Measurements from ENCODE around the gene ST3GAL3. TPM values are rescaled to one million over a fixed set of nuclear protein-coding genes. Genes with fewer than 3 reads are reported as not detected.

ST3GAL3 gene
- total RNA-seq, 1 donor from 2014 or later: 9.9 TPM

GRCh38 chr1:43913051-43913501, 205.7 kb downstream of the ST3GAL3 start:
- DNase-seq (ENCODE audit: low read depth in 2 of 2): no peak

- no peak for DNase-seq (ENCODE audit: low read depth in 2 of 2)
These were observed 206.5 kb downstream of the ST3GAL3 start for GRCh38 chr1:43913666-43914360.

GRCh38 chr1:43914576-43915525, 207.5 kb downstream of the ST3GAL3 start:
- DNase-seq (ENCODE audit: low read depth in 2 of 2): no peak

- no peak for DNase-seq (ENCODE audit: low read depth in 2 of 2)
These were observed 212.6 kb downstream of the ST3GAL3 start for GRCh38 chr1:43919906-43920305.

DNA sequence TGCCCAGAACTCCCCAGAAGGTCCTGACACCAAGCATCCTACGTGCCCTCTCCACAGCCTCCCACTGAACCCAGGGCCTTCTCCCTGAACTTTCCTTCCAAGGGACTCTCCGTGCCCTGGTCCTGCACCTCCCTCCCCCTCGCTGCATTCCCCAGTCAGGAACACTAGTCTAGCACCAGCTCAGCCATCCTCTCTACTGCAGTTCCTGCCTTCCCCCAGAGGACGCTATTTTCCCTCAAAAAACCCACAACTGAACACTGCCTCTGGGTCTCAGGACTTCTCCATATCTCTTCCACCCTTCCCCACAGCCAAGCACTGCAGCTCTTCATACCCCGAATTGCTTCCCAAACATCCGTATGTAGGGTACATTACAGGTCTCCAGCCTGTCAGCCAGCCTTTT, 213.7 kb downstream of the ST3GAL3 start:
- no peak for DNase-seq (ENCODE audit: low read depth in 2 of 2)

DNA sequence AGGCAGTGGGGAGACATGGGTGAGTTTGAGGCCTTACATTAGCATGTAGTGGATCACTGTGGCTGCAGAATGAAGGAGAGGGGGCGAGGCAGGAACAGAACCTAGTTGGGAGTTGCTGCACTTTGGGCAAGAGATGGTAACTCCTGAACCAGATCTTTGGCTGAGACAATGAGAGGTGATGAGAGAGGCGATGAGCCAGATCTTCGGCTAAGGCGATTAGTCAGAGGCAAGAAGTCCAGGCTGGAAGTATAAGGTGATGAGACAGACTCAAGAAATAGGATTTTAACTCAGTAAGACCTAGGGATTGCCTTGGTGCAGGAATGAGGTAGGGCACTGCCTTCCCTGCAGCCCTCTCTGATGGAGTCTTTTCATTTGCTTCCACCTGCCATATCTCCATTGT, 217.2 kb downstream of the ST3GAL3 start:
- DNase-seq (ENCODE audit: low read depth in 2 of 2): no peak

GRCh38 chr1:43925846-43926245, 218.5 kb downstream of the ST3GAL3 start:
- no peak for DNase-seq (ENCODE audit: low read depth in 2 of 2)

DNA sequence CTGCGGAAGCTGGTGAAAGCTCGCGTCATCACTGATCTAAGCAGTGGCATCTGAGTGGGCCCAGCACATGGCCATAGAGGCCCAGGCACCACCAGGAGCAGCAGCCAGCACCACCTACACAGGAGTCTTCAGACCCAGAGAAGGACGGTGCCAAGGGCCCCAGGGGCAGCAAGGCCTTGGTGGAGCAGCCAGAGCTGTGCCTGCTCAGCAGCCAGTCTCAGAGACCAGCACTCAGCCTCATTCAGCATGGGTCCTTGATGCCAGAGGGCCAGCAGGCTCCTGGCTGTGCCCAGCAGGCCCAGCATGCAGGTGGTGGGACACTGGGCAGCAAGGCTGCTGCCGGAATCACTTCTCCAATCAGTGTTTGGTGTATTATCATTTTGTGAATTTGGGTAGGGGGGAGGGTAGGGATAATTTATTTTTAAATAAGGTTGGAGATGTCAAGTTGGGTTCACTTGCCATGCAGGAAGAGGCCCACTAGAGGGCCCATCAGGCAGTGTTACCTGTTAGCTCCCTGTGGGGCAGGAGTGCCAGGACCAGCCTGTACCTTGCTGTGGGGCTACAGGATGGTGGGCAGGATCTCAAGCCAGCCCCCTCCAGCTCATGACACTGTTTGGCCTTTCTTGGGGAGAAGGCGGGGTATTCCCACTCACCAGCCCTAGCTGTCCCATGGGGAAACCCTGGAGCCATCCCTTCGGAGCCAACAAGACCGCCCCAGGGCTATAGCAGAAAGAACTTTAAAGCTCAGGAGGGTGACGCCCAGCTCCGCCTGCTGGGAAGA, 223.0 kb downstream of the ST3GAL3 start:
- peak in 1 of 2 donors; percentile 37 for DNase-seq (ENCODE audit: low read depth in 2 of 2)

DNA sequence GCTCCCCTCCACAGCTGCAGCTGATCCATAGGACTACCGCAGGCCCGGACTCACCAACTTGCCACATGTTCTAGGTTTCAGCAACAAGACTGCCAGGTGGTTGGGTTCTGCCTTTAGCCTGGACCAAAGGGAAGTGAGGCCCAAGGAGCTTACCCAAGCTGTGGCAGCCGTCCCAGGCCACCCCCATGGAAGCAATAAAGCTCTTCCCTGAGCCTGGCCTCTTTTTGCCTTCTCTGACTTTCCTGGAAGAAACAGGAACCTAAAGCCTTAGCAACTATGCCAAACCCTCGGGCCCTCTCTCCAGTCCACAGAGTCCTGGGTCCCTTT, 223.6 kb downstream of the ST3GAL3 start:
- DNase-seq (ENCODE audit: low read depth in 2 of 2): no peak

DNA sequence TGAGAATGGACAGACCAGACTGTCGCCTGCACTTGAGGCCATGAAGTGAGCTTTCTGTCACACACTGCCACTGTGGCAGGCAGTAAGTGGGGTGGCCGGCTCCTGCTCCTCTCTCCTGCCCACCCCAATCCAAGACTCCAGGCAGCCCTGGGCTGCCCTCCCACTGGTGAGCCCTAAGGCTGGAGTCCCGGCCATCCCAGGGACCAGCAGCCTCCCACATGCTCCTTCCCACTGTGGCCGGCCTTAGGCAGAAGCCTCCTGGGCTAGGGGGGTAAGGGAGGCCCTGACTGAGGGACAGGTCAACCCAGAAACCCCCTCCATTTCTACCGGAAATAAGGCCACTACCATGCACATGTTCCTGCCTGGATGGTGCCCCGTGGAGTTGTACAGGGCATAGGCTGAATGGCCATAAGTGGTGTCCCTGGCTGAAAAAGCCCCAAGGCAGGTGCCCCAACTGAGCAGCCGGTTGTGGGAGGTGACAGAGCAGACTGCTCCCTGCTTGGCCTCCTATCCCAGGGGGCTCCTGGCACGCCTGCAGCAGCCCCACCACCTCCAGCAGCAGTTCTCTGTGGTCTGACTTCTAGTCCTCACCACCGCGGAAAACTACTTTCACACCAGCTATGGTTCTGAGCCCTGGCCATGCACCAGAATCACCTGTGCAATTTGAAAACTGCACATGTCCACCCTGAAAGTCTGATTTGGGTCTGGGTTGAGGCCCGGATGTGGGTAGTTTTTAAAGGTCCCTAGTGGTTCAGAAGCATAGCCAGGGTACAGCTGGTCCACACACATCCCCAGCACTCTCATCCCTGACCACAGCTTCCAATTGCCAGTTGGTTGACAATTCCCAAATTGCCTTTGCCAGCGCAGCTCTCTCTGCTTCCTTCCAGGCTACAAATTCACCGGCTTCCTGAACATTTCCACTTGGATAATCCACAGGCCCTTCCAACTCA, 224.7 kb downstream of the ST3GAL3 start:
- no peak for DNase-seq (ENCODE audit: low read depth in 2 of 2)

DNA sequence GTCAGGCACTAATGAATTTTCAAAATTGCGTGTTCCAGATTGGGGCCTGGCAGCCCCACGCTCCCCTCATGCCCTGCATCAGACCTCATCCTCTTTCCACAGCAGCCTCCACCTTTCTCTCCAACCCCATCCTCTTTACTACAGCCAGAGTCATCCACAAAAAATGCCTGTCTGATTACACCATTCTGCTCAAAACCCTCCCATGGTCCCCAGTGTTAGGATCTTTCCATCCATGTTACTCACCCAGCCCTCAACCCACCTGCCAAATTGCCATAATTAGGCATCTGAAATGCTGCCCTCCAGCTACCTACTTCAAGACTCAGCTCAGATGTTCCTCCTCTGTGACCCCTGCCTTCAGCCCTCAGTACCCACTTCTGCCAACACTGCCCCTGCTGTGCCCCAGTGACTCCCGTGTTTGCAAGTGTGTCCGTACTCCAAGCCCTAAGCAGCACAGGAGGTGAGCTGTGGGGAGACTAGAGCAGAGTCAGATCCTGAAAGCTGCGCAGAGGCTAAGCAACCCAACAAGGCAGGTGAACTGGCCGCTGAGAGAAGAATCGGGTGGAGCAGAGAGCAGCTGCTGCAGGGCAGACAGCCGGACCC, 225.6 kb downstream of the ST3GAL3 start:
- no peak for DNase-seq (ENCODE audit: low read depth in 2 of 2)

DNA sequence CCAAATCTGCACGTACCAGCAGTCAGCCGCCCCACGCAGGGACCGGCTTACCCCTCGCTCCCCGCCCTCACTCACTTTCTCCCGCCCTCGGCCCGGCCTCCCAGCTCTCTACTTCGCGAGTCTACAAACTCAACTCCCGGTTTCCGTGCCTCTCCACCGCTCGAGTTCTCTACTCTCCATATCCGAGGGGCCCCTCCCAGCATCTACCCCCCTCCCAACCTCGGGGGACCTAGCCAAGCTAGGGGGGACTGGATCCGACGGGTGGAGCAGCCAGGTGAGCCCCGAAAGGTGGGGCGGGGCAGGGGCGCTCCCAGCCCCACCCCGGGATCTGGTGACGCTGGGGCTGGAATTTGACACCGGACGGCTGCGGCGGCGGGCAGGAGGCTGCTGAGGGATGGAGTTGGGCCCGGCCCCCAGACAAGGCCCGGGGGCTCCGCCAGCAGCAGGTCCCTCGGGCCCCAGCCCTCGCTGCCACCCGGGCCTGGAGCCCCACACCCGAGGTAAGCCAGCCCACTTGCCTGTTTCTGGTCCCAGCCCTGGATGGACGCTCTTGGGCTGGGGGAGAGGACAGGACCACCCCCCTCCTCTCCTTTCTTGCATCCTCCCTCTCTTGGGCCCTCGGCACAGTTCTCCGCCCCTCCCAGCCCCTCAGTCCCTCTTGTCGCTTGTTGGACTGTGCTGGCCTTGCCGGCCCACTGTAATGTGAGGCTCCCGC, 226.2 kb downstream of the ST3GAL3 start, which contains the start of gene ARTN:
Gene ARTN, plus strand, starts transcription at position 416 of the 715 bp plus-strand sequence. CDS start 1,856 bp downstream, outside the sequence.
- DNase-seq (ENCODE audit: low read depth in 2 of 2): no peak

DNA sequence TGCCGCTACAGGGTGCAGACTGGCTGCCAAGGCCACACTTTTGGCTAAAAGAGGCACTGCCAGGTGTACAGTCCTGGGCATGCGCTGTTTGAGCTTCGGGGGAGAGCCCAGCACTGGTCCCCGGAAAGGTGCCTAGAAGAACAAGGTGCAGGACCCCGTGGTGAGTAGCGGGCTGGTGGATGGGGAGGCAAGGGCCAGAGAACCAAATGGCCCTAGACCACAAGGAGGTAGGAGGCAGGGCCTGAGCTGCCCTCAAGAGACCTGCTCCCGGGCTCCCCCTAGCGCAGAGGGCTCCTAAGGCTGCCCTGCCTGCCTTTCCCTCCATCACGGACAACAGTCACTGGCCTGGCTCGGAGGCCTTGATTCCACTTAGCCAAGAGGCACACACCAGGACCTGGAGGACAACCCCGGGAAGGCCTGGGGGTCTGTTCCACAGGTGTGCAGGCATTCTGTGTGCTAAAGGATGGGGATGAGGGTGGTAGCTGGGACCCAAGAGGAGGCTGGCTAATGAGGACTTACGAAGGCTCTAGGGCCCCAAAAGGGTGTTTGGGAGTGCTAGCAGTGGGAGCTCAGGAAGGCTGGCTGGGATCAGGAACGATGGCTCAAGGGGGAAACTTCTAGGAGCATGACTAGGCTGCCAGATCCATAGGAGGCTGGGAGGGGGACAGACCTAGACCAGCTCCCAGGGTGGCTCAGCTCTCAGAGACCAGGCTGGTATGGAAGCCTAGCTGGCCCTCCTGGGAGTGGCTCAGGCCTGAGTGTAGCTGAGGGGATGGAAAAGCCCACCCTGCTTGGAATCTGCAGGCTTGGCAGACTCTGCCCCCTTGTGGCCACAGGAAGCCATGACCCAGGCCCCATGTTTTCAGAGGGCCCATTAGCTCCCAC, 227.0 kb downstream of the ST3GAL3 start:
- peak; percentile 53 to 69 for DNase-seq (ENCODE audit: low read depth in 2 of 2)

GRCh38 chr1:43934986-43935324, 227.6 kb downstream of the ST3GAL3 start:
- no peak for DNase-seq (ENCODE audit: low read depth in 2 of 2)

DNA sequence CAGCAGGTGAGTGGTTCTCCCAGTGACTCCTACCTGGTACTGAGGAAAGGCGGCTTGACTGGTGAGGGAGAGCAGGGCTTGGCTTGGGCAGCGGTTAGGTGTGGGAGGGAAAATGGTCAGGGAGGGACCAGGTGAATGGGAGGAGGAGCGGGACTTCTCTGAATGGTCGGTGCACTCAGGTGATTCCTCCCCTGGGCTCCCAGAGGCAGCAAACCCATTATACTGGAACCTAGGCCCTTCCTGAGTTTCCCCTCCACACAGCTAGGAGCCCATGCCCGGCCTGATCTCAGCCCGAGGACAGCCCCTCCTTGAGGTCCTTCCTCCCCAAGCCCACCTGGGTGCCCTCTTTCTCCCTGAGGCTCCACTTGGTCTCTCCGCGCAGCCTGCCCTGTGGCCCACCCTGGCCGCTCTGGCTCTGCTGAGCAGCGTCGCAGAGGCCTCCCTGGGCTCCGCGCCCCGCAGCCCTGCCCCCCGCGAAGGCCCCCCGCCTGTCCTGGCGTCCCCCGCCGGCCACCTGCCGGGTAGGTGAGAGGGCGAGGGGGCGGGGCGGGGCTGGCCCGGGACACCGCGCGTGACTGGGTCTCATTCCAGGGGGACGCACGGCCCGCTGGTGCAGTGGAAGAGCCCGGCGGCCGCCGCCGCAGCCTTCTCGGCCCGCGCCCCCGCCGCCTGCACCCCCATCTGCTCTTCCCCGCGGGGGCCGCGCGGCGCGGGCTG, 228.5 kb downstream of the ST3GAL3 start:
- no peak for DNase-seq (ENCODE audit: low read depth in 2 of 2)

GRCh38 chr1:43936431-43937151, 229.3 kb downstream of the ST3GAL3 start:
- DNase-seq (ENCODE audit: low read depth in 2 of 2): peak; percentile 37 to 62

GRCh38 chr1:43937179-43937865, 230.0 kb downstream of the ST3GAL3 start:
- DNase-seq (ENCODE audit: low read depth in 2 of 2): no peak
